Astrocyte (in vitro differentiated cells and primary cell): ENCODE results near the gene DSG3. TPM values are rescaled to one million over a fixed set of nuclear protein-coding genes. Genes with fewer than 3 reads are reported as not detected.

ENCODE experiments used
- DNase-seq: peaks from one replicate; pipeline ENCODE4 v3.0.0-alpha.2; 2010; ENCODE audit warnings: low read depth
- FAIRE-seq: peaks from 2 replicates; lab custom pipeline; 2011; peaks lifted over from hg19 to GRCh38; lab: Jason Lieb, UNC
- H2AFZ ChIP-seq: 2 replicates; pipeline ENCODE4 v1.6.0; 2012; ENCODE audit warnings: low read depth, low read length, inconsistent platforms
- H3K27ac ChIP-seq: 2 replicates; pipeline ENCODE4 v1.5.1; 2011; ENCODE audit warnings: low read depth, low read length, inconsistent platforms
- H3K27me3 ChIP-seq: 2 replicates; pipeline ENCODE4 v1.6.0; 2011; ENCODE audit warnings: low read length, inconsistent platforms; ENCODE audit not compliant: insufficient read depth
- H3K36me3 ChIP-seq: 2 replicates; pipeline ENCODE4 v1.5.1; 2011; ENCODE audit warnings: low read length, inconsistent platforms; ENCODE audit not compliant: insufficient read depth
- H3K4me1 ChIP-seq: 2 replicates; pipeline ENCODE4 v1.5.1; 2011; ENCODE audit warnings: low read length, inconsistent platforms; ENCODE audit not compliant: insufficient read depth
- H3K4me2 ChIP-seq: 2 replicates; pipeline ENCODE4 v1.6.0; 2012; ENCODE audit warnings: low read length, inconsistent platforms
- H3K4me3 ChIP-seq: 2 replicates; pipeline ENCODE4 v1.5.1; 2011; ENCODE audit warnings: low read depth, mild to moderate bottlenecking, low read length, inconsistent platforms; ENCODE audit not compliant: insufficient read depth
- H3K79me2 ChIP-seq: 2 replicates; pipeline ENCODE4 v1.6.0; 2012; ENCODE audit warnings: mild to moderate bottlenecking, low read length, inconsistent platforms; ENCODE audit not compliant: insufficient read depth
- H3K9ac ChIP-seq: 2 replicates; pipeline ENCODE4 v1.6.0; 2012; ENCODE audit warnings: mild to moderate bottlenecking, low read length, inconsistent platforms
- H3K9me3 ChIP-seq: 2 replicates; pipeline ENCODE4 v1.5.1; 2012; ENCODE audit warnings: low read depth, mild to moderate bottlenecking, low read length, inconsistent platforms; ENCODE audit not compliant: insufficient read depth
- H4K20me1 ChIP-seq: 2 replicates; pipeline ENCODE4 v1.6.0; 2012; ENCODE audit warnings: low read length, inconsistent platforms; ENCODE audit not compliant: insufficient read depth
- H3K27ac Mint-ChIP-seq: one replicate; pipeline ENCODE4 v1.8.0; 2021; ENCODE audit warnings: mild to moderate bottlenecking, mixed read lengths; ENCODE audit not compliant: unreplicated experiment
- H3K27me3 Mint-ChIP-seq: one replicate; pipeline ENCODE4 v1.8.0; 2021; ENCODE audit warnings: low read depth, mixed read lengths; ENCODE audit not compliant: unreplicated experiment
- H3K36me3 Mint-ChIP-seq: one replicate; pipeline ENCODE4 v1.8.0; 2021; ENCODE audit warnings: low read depth, mixed read lengths; ENCODE audit not compliant: unreplicated experiment
- H3K4me1 Mint-ChIP-seq: one replicate; pipeline ENCODE4 v1.8.0; 2021; ENCODE audit warnings: low read depth, mixed read lengths; ENCODE audit not compliant: unreplicated experiment
- H3K4me3 Mint-ChIP-seq: one replicate; pipeline ENCODE4 v1.8.0; 2021; ENCODE audit warnings: mild to moderate bottlenecking, moderate library complexity, mixed read lengths; ENCODE audit not compliant: unreplicated experiment
- H3K9me3 Mint-ChIP-seq: one replicate; pipeline ENCODE4 v1.8.0; 2021; ENCODE audit warnings: mild to moderate bottlenecking, mixed read lengths; ENCODE audit not compliant: unreplicated experiment
- CTCF ChIP-seq: IDR thresholded peaks from 2 replicates; pipeline ENCODE4 v1.5.1; 2011; ENCODE audit warnings: low read depth, mild to moderate bottlenecking, inconsistent platforms, low read length, moderate library complexity; ENCODE audit not compliant: insufficient read depth
- EZH2 ChIP-seq: IDR thresholded peaks from 2 replicates; pipeline ENCODE4 v1.6.1; 2012; ENCODE audit warnings: mild to moderate bottlenecking, low read length, inconsistent platforms; ENCODE audit not compliant: insufficient read depth
- total RNA-seq: library from RNA; stranded (reverse); gene quantifications from 2 replicates; pipeline ENCODE4 v1.2.1, GENCODE V29; 2021

Gene DSG3
- total RNA-seq, 1 donor from 2014 or later = 0.64 TPM

GRCh38 chr18:31439807-31440325, 7.7 kb upstream of the DSG3 start:
- Mint-ChIP-seq H3K27me3 (no peaks in the 10 kb centered on the region), H3K27ac (no peak overlapping the region), H3K4me1 (no peaks in the 10 kb centered on the region), H3K4me3 (no peak overlapping the region), H3K36me3 (no peaks in the 10 kb centered on the region), H3K9me3 (no peaks in the 10 kb centered on the region)
- FAIRE-seq (no peak), DNase-seq (no peak)
- no peaks in the 10 kb centered on the region for H3K27me3 ChIP-seq
- no peak overlapping the region for H3K4me2 ChIP-seq
- H3K9ac ChIP-seq = no peak overlapping the region
- no peak overlapping the region for H3K27ac ChIP-seq
- no peaks in the 10 kb centered on the region for H4K20me1 ChIP-seq
- no peaks in the 10 kb centered on the region for H3K36me3 ChIP-seq
- H3K9me3 ChIP-seq = no peaks in the 10 kb centered on the region
- no peaks in the 10 kb centered on the region for H3K79me2 ChIP-seq
- no peak overlapping the region for H2AFZ ChIP-seq
- TF ChIP-seq CTCF (no peak), EZH2 (no peak)
- H3K4me3 ChIP-seq = no peak overlapping the region
- H3K4me1 ChIP-seq = no peaks in the 10 kb centered on the region

- H3K36me3 Mint-ChIP-seq = no peaks in the 10 kb centered on the region
- H3K27me3 Mint-ChIP-seq = no peaks in the 10 kb centered on the region
- Histone ChIP-seq H3K27me3 (no peaks in the 10 kb centered on the region), H3K79me2 (no peaks in the 10 kb centered on the region), H4K20me1 (no peaks in the 10 kb centered on the region), H3K4me3 (no peak overlapping the region), H3K9me3 (no peaks in the 10 kb centered on the region), H3K9ac (no peak overlapping the region), H2AFZ (no peak overlapping the region), H3K4me2 (no peak overlapping the region), H3K27ac (no peak overlapping the region), H3K4me1 (no peaks in the 10 kb centered on the region), H3K36me3 (no peaks in the 10 kb centered on the region)
- H3K4me3 Mint-ChIP-seq = no peak overlapping the region
- no peak for TF ChIP-seq EZH2
- no peak for TF ChIP-seq CTCF
- no peaks in the 10 kb centered on the region for H3K4me1 Mint-ChIP-seq
- H3K9me3 Mint-ChIP-seq = no peaks in the 10 kb centered on the region
- no peak overlapping the region for H3K27ac Mint-ChIP-seq
- no peak for DNase-seq
- no peak for FAIRE-seq
These were observed 6.8 kb upstream of the DSG3 start for GRCh38 chr18:31440787-31441186.

- H4K20me1 ChIP-seq = no peaks in the 10 kb centered on the region
- no peak for TF ChIP-seq EZH2
- TF ChIP-seq CTCF = no peak
- no peak overlapping the region for H3K4me3 Mint-ChIP-seq
- no peak overlapping the region for H3K27ac ChIP-seq
- H3K9ac ChIP-seq = no peak overlapping the region
- H3K27ac Mint-ChIP-seq = no peak overlapping the region
- no peaks in the 10 kb centered on the region for H3K27me3 Mint-ChIP-seq
- no peaks in the 10 kb centered on the region for H3K9me3 ChIP-seq
- H3K9me3 Mint-ChIP-seq = no peaks in the 10 kb centered on the region
- H3K79me2 ChIP-seq = no peaks in the 10 kb centered on the region
- H3K27me3 ChIP-seq = no peaks in the 10 kb centered on the region
- H3K4me2 ChIP-seq = no peak overlapping the region
- no peaks in the 10 kb centered on the region for H3K4me1 ChIP-seq
- DNase-seq (no peak), FAIRE-seq (no peak)
- no peaks in the 10 kb centered on the region for H3K36me3 Mint-ChIP-seq
- no peak overlapping the region for H3K4me3 ChIP-seq
- no peak overlapping the region for H2AFZ ChIP-seq
- H3K4me1 Mint-ChIP-seq = no peaks in the 10 kb centered on the region
- H3K36me3 ChIP-seq = no peaks in the 10 kb centered on the region
These were observed 6.0 kb upstream of the DSG3 start for GRCh38 chr18:31441493-31441892.
